ENCODE measurements around the gene MPV17.

DNA sequence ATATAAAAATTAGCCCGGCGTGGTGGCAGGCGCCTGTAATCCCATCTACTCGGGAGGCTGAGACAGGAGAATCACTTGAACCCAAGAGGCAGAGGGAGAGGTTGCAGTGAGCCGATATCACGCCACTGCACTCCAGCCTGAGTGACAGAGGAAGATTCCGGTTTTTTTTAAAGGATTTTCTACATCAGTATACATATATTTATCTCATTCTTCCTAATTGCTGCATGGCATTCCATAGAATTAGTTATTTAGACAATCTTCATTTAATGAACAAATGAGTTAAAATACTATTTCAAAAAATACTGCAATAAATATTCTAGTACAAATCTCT is 31.7 kb upstream of the MPV17 start:
- TF ChIP-seq, protein P1, sequence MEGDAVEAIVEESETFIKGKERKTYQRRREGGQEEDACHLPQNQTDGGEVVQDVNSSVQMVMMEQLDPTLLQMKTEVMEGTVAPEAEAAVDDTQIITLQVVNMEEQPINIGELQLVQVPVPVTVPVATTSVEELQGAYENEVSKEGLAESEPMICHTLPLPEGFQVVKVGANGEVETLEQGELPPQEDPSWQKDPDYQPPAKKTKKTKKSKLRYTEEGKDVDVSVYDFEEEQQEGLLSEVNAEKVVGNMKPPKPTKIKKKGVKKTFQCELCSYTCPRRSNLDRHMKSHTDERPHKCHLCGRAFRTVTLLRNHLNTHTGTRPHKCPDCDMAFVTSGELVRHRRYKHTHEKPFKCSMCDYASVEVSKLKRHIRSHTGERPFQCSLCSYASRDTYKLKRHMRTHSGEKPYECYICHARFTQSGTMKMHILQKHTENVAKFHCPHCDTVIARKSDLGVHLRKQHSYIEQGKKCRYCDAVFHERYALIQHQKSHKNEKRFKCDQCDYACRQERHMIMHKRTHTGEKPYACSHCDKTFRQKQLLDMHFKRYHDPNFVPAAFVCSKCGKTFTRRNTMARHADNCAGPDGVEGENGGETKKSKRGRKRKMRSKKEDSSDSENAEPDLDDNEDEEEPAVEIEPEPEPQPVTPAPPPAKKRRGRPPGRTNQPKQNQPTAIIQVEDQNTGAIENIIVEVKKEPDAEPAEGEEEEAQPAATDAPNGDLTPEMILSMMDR (IDR thresholded peaks at IDR 0.05): no peak
- no peak for TF ChIP-seq POLR2A (IDR thresholded peaks at IDR 0.05)

Data from body of pancreas (tissue), 4 donors.